GM18499 (cell line): ENCODE data around the gene HAPLN2.

Experiments
- ATAC-seq: cut with Tn5 transposase; IDR thresholded peaks from one replicate; pipeline ENCODE4 v1.9.1; 2021; ENCODE audit warnings: moderate number of reproducible peaks; ENCODE audit not compliant: insufficient read depth, unreplicated experiment

The HAPLN2 gene

DNA sequence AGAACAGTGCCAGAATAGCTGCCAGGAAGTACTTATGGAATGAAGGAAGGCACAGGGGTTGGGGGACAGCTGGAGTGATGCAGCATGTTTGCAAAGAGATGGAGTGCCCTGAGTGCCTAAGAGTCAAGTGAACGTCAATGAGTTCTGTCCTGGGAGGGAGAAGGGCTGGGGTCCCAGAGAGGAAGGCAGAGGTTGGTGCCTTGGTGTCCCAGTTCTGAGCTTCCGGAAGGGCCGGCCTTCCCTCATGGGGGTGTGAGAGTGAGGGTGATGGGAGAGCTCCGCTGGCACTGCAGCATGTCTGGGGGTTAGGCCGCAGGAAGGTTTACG is 40.4 kb downstream of the HAPLN2 start:
- no peak for ATAC-seq

DNA sequence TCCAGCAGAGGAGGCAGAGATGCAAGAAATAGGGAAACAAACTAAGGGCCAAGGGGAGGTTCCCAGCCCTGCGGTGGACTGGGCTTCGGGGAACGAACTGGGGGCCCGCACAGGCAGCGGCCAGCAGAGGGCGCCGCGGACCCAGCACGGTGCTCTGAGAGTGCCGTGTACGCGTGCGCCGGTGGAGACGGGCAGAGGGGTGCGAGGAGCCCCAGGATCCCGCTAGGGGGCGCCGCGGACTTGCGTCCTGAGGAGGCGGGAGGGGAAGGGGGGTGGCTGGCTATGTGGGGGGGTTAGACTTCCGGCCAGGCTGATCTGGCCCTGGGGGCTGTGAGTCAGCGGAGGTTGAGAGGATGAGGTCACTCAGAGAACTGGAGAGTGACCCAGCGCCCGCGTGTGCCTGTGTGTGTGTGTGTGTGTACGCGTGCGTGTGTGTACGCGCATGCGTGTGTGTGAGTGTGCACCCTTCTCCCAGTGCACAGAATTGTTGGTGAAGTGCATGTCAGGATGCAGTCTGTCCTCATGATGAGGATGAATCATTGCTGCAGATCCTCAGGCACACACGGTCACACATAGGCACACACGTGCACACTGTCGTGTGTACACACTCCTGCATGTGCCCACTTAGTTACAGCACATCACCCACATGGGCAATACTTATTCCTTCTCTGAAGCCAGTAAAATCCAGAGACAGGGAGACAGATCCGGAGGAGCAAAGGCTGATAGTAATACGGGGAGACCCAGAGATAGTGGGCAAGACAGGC is 41.0 kb downstream of the HAPLN2 start:
- no peak for ATAC-seq

DNA sequence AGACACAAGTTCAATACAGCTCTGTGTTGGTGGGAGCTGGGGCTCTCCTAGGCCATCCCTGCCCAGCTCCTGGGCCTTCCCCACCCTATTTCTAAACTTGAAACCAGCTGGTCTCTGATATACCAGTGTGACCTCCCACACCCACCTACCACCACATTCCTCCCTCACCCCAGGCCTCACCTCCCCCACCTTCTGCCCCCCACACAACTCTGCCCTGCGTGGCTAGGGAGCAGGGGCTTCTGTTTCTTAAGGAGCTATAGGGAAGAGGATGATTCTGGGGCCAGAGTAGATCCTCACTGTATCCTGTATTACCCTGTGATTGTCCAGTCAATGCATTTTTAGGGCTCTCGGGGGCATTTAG is 41.5 kb downstream of the HAPLN2 start:
- no peak for ATAC-seq

DNA sequence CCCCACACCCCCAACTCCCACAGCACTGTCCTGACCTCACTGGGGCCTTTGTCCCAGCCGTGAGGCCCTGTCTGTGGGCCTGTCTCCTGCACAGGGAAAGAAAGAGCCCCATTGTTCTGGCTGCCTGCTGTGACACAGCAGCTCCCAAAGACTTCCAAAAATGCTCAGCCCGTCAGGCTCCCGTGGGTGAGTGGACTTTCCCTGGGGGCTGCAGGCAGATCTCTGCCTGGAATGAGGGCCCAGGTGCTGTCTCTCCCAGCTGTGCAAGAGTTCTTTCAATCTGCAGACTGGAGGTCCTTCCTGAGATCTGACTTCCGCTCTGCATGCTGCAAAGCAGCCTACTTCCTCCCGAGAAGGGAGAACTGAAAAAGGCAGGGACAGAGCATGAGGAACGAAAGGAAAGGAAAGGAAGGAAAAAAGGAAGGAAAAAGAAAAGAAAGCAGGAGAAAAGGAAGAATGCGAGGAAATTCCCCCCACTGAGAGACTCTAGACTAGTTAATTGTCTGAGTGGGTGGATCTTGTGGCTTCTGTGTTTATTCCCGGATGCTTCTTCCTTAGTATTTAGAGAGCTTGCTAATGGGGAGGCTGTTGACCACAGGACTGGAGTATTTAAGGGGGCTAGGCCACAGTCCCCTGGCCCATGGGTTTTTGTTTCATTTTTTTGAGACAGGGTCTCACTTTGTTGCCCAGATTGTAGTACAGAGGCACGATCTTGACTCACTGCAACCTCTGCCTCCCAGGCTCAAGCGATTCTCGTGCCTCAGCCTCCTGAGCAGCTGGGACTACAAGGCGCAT is 43.0 kb downstream of the HAPLN2 start:
- ATAC-seq, result no peak

DNA sequence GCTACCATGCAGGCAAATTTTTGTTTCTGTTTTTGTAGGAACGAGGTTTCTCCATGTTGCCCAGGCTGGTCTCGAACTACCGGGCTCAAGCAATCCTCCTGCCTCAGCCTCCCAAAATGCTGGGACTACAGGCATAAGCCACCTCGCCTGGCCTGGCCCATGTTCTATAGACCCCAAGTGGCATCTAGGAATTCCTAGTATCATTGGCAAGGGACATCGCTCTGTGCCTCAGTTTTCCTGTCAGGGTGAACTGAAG is 43.5 kb downstream of the HAPLN2 start:
- ATAC-seq, result no peak

DNA sequence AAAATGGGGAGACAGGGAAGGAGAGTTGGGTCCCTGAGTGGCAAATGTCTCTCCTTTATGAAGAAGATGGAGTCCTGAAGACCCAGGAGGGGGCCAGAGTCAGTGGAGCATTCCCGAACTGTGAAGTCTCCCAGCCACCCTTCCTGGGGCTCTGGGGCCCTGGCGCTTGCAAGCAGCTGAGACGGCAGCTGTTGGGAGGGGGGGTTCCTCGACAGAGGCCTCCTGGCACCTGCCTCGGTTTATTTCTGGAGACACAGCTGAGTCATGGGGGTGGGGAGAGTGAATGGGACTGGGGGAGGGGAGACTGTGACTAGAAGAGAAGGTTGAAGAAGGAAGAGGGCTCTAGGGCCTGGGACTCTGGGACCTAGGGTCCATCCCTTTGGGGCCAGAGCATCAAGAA is 44.0 kb downstream of the HAPLN2 start:
- no peak for ATAC-seq

DNA sequence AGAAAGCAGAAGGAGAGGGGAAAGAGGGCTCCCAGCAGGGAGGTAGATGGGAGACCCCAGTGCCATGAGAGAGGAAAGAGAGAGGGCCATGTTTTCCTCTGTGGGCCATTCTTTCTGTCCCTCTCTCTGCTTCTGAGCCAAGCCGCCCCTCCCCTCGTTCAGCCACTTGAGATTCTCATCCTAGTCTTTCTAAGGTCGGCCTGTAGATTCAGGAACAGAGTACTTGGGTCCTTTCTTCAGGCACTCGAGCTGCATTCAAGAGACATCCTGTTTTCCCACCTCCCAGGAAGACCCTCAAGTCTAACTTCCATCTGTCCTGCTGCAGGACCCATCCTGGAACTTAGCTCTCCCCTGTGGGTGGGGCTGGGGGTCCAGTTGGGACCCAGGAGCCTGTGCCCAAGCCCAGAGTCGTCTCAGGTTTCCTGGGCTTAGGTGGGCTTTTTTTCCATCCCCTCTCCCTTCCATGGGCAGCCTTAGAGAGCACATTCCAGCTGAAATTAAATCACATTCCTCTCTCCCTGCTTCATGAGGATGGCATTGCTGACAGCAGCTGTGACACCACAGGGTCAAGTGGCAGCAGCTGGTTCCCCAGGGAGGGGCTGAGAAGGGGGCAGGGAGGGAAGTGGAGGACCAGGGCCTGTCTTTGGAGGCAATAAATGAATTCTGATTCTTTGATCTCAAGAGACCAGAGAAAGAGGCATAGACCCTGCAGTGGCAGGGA is 45.0 kb downstream of the HAPLN2 start:
- no peak for ATAC-seq

DNA sequence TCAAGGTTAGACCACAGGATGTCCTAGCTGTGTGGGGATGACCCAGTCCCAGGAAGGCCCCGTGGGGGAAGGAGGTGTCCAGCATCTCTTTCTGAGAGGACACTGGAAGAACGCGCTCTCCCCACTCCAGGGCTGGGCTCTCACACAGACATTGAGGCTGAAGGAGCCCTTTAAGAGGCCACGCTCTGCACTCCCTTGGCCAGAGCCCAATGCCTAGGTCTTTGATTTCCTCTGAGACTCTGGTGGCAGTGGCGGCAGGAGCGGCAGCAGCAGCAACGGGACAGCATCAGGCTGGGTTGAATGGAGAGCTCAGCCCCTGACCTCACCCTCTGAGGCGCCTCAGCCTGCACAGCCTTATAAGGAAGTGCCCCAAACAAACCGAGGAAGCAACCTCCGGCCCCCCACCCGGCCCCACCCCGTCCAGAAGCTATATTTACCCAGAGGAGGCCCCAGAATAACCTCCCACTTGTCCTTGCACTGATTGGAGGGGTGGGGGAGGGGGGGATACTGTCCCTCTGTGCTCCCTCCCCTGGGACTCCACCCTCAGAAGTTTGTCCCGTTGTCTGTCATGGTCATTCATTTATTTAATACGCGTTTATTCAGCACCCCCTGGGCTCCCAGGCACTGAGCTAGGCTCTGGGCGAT is 45.7 kb downstream of the HAPLN2 start:
- ATAC-seq, result no peak

DNA sequence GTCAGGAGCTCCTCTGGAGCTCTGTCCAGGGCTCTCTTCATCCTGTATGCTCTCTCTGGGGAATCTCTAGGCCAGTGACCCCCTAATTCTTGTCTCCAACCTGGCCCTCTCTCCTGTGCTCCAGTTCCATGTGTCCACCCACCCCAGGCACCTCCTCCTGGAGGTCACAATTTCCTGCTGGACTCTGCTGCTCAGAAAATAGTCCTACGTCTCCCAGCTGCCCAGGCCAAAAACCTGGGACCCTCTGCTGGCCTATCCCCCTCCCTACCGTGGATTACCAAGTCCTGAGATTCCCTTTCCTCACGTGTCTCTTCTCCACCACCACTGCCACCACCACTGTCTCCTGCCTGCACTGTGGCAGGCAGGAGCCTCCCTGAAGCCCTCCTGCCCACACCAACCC is 46.3 kb downstream of the HAPLN2 start:
- no peak for ATAC-seq

DNA sequence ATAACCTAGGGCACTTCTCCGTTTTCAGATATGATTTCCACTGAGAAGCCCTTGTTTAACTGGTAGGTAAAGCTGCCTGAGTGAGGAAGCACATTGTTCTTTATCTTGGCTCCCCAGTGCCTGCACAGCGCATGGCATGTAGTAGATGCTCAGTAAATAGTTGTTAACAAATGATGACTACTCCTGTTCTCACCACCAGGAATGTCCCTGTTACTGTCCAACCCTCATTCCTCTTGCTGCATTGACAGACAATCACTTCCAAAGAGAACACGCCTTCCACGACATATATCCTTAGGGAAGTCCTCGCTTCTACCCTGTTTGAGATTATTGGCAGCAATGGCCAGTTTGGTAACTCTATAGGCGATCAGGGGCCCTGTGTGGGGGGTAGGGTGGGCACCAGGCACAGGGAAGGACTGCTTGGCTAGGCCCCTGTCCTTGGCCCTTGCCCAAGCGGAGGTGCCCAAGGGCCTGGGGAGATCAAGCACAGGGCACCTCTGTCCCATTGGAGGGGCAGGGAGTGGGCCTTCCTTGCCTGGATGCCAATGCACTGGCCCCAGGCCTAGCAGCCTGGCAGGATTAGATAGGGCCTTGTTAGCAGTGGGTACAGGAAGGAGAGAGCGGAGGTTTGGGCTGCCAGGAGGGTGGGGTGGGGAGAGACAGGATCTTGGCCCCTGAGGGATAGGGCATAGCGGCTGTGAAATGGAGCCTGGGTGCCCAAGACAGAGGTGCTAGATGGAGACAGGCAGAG is 47.8 kb downstream of the HAPLN2 start:
- ATAC-seq, result no peak

DNA sequence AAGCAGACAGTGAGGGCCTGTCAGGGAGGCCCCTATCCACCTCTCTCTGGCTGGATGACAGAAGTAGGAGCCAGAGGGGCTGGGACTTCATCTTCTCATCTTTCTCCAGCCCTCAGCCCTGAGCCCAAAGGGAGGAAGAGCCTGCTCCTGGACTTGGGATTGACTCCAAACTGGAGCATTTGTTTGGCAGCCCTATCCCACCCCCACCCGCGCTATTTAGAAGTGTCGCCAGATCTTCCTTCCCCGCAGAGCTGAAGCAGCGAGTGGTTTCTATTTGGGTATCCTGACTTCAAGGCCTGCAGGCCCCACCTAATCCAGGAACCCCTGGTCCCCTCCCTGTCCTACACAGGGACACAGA is 48.4 kb downstream of the HAPLN2 start:
- ATAC-seq, result no peak

DNA sequence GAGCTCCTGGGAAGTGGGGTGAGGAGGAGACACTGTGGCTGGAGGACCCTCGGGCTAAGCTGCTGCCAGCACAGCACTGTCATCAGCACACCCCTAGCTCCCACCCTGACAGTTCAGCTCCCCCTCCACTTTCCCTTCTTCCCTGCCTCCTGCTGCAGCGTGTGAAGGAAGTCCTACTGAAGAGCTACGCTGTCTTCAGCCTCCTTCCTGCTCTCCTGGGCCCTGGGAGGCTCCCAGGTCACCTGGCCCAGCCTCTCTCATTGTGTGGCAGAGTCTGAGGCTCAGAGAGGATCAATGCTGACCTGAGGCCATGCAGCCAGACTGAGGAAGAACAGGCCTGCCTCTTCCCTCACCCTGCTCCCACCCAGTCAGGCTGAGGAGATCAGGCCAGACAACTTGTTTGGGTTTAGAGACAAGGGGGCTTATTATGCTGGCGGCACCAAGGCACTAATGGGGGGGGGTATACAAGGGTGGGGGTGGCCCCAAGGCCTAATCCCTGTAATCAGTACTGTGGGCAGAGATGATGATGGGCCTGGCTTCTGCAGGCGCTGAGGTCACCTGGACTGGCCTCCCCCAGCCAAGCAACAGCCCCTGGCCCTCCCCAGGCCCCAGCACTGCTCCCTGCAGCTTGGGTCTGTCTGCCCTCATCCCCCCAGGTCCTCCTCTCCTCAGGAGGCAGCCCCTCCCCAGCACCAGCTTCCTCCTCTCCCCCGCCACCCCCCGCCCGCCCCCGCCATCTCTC is 48.9 kb downstream of the HAPLN2 start:
- no peak for ATAC-seq

DNA sequence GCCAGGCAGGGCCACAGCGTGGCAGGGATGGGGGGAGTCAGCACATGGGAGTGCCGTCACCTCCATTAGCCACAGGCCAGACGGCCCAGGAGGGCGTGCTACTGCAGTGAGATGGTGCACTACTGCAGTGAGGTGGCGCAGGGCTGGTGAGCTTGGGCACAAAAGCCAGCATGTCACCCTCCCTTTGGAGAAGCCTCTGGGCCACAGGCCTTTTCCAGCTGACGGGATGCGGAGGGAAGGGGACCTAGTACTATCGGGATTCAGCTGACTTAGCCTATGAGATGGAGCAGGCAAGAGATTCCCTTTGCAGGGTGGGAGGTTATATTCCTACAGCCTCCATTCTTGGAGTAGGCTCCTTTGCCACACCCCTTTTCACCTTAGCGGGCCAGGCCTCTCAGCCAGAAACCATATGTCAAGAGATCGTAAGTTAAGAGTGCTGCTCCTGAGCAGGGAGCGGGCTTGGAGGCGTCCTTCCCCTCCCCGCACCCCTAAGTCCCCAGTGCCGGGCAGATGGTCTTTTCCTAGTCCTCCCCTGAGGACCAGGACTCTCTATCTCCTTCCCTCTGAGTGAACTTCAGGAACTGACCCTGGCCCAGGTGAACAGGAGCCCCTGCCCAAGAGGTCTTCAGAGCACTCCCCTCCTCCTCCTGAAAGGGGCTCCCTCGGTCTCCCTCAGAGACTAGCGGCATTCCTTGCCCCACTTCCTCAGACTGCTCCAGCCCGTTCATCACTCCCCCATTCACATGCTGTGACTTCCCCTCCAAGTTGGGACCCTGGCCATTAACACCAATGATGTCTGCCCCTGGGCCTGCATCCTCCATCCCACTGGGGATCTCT is 49.8 kb downstream of the HAPLN2 start:
- no peak for ATAC-seq

DNA sequence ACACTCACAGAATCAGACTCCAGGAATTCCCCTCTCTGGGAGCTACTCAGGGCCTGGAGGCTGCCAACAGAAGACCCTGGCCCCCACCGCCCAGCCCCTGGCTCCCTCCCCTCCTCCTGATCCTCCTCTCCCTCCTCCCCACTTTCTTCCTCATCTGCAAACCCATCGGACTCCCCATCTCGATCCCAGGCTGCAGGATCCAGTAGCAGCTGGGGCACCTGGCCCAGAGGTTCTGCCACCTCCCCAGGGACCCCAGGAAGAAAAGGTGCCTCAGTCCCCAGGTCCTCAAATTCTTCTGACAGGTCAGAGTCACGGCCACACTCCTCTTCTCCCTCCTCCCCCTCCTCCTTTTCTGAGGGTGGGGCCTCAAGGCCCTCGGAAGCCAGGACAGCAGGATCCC is 50.6 kb downstream of the HAPLN2 start:
- ATAC-seq, result no peak

DNA sequence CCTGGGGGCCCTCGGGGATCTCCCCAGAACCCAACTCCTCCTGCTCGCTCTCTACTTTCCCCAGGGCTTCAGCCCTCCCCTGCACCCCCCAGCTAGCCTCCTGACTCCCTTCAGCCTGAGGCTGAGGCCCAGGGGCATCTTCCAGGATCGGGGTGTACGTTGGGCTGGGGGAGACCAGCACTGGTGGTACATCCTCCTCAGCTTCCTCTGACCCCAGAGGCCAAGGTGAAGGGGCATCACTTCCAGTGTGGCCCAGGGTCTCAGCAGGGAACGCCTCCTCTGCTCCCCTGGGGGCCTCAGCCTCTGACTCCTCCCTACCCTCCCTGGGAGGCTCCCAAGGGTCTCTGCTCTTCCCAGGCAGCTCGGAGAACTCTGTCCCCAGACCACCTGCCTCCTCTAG is 51.1 kb downstream of the HAPLN2 start:
- no peak for ATAC-seq

DNA sequence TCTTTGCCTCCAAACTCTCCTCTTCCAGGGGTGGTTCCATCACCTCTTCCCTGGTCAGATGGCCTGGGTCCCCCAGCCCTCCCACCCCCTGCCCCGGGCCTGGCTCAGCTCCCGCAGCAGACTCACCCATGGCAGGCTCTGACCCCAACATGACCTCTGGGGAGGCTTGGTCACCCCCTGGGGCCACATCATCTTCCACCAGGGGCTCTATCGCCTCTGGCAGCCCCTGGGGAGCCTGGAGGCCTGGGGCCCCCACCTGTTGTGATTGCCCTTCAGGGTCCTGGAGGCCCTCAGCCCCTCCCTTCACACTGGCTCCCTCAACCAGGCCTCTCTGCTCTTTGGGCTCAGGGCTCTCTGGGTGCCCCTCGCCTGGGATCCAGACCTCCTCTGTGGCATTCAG is 51.6 kb downstream of the HAPLN2 start:
- ATAC-seq, result no peak

DNA sequence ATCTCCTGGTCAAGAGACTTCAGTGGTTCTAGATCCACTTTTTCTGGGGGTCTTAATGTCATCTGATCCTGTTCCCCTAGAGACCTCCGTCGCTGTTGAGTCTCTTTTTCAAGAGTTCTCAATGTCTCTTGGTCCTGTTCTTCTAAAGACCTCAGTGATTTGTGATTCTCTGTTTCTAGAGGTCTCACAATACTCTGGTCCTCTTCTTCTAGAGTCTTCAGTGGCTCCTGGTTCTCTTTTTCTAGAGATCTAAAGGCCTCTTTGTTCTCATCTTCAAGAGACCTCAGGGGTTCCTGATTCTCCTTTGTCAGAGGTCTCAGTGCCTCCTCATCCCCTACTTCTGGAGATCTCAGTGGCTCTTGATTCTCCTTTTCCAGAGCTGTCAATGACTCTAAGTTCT is 52.6 kb downstream of the HAPLN2 start:
- ATAC-seq, result no peak

DNA sequence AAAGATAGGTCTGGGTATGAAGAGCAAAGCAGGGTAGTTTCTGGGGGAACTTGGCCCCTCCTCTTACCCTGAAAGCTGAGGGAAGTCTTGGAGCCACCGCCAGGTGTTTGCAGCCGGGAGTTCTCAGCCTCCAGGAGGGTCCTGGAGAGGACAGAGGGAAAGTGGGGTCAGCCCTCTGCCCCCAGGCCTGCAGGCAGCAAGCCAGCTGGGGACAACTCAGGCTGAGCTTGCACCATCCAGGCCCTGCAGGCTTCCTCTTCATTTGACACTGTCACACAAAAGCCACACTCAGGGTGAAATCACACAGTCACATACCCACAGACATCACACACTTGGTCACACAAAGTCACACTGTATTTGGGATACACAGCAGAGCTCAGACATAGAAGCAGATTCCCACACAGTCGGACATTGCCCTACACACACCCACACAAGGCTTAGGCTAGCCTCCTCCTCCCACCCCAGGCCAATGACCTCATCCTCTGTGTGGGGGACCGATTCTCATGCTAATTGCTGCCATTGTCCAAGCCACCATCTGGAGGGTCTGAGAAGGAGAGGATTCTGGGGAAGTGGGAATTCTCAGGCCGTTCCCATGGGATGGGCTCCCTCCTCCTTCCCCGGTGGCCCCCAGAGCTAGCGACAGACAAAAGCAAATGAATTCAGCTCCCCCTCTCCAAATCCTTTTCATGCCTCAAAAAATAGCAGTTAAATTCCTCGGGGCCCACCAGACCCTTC is 54.3 kb downstream of the HAPLN2 start:
- ATAC-seq, result no peak
